HG03159 (cell line): Measurements from ENCODE around the gene LCN12.
A peak's percentile ranks its signal among the peaks of the same experiment; 100 is the strongest.
"Not testable (repeated sequence)": the region's sequence is repeated elsewhere in the genome, so short reads cannot be mapped to it uniquely, and the experiment has no call there.

Experiments
- ATAC-seq: cut with Tn5 transposase; IDR thresholded peaks from one replicate; pipeline ENCODE4 v1.9.1; 2021; ENCODE audit warnings: mild to moderate bottlenecking, moderate library complexity; ENCODE audit not compliant: unreplicated experiment

Gene LCN12

DNA sequence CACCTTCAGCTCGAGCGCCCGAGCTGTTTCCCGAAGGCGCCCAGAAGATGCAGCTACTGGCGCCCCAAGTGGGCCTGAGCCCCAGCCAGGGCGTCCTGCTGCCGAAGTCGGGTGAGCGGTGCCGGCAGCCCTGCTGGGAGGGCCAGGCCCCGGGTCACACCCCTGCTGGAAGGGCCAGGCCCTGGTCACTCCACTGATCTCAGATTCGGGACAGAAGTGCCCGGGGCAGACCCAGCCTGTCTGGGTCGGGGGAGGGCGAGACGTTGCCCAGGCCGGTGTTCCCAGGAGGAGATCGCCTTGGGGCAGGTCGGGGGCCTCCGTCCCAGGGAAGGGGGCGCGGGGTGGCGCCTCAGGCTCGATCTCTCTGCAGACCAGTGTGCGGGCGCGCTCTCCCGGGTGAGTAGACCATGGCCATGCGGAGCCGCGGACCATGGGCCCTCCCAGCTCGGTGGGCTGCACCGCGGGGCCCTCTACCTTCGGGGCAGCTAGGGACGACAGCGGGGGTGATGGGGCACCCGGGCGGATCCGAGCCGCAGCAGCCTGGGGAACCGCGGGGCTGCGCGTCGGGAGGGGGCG is 33.0 kb downstream of the LCN12 start:
- ATAC-seq = no peak

DNA sequence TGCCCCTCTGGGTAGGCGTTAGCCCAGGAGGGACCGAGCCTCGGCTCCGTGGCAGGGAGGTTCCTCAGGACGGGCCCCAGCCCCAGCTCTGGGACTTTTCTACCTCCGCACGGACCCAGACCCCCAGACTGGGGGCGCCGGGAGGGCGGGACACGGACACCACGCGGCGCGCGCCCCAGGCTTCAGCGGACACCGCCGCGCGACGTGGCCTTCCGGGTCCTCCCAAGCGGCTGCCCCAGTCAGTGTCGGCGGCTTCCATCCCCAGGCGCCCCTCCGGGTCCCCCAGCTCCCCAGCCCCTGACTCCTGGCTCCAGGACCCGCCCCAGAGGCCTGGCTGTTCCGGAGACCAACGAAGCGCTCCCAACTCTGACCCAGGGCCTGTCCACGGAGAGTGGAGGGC is 33.8 kb downstream of the LCN12 start:
- no peak for ATAC-seq

DNA sequence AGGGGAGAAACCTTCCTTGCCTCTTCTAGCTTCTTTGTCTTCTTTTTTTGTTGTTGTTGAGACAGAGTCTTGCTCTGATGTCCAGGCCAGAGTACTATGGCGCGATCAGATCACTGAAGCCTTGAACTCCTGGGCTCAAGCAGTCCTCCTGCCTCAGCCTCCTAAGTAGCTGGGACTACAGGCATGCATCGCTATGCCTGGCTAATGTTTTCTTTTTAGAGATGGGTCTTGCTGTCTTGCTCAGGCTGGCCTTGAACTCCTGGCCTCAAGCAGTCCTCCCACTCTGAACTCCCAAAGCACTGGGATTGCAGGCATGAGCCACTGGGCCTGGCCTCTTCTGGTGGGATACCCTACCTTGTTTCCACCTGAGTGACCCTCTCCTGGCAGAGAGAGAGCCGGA is 36.8 kb downstream of the LCN12 start:
- no peak for ATAC-seq

DNA sequence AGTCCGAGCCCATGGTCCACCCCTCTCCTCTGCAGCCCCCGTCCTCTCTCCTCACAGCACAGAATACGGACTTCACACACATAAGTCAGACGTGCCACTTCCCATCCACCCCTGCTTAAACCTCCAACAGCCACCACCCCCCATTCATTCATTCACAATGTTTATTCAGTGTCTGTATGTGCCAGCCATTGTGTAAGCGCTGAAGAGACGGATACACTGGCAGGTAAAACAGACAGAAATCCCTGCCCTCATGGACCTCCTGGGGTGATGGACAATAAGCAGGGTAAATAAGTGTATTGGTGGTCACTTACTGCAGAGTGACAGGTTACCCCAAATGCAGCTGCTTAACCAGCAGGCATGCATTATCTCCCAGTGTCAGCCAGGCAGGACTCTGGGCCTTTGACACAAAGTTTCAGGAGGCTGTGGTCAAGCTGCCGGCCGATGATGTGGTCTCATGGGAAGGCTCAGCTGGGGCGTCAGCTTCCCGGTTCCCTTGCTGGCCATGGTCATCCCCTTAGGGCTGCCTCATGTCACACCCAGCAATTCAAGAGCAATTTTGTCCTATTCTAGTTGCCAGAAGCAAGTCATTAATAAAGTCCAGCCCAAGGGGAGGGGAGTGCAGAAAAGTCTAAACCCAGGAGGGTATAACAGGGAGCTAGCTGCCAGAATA is 38.3 kb downstream of the LCN12 start:
- no peak for ATAC-seq

DNA sequence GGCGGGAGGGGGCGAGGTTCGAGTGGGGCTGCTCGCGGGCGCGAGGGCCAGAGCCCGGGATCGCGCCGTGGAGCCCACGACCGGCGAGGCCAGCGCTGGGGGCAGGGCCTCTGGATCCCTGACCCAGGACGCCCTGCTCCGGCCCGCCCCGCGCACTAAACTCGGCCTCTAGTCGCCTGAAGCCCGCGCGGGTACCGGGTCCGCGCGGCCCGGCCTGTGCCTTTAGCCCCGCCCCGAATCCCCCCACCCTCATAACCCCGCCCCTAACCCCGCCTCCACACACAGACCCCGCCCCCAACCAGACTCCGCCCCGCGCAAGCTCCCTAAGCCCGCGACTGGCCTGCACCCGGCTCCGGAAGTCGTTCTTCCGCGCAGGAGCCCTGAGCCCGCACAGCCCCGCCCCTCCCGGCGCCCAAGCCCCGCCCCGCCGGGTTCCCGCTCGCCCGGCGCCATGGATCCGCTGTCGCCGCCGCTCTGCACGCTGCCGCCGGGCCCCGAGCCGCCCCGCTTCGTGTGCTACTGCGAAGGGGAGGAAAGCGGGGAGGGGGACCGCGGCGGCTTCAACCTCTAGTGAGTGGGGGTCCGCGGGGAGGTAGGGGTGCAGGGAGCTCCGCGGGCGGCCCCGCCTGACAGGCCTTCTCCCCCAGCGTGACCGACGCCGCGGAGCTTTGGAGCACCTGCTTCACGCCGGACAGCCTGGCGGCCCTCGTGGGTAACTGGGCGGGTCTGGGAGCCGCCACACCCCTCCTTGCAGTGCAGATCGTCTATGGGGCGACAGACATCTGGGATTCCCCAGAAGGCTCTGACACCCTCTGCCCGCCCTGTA is 40.1 kb downstream of the LCN12 start, which contains the start of gene PAXX:
Gene PAXX, plus strand, starts transcription at position 430 of the 826 bp plus-strand sequence. Its CDS starts 22 bp downstream, at position 452.
- peak; percentile 79 for ATAC-seq

DNA sequence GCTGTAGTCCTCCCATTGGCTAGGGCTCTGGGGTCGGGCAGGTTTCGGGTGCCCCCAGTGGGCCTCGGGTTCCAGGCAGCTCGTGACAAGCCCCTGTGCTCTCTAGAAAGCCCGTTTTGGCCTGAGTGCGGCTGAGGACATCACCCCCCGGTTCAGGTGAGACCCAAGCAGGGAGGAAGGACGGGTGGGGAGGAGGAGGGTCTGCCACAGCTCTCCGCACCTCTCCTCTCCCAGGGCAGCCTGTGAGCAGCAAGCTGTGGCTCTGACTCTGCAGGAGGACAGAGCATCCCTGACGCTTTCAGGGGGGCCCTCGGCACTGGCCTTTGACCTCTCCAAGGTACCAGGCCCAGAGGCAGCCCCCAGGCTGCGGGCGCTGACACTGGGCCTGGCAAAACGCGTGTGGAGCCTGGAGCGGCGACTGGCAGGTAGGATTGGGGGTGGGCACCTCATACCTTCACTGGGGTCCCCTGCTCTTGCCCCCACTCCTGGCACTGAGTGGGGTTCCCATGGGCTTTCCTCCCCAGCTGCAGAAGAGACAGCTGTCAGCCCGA is 40.8 kb downstream of the LCN12 start:
- ATAC-seq = no peak

DNA sequence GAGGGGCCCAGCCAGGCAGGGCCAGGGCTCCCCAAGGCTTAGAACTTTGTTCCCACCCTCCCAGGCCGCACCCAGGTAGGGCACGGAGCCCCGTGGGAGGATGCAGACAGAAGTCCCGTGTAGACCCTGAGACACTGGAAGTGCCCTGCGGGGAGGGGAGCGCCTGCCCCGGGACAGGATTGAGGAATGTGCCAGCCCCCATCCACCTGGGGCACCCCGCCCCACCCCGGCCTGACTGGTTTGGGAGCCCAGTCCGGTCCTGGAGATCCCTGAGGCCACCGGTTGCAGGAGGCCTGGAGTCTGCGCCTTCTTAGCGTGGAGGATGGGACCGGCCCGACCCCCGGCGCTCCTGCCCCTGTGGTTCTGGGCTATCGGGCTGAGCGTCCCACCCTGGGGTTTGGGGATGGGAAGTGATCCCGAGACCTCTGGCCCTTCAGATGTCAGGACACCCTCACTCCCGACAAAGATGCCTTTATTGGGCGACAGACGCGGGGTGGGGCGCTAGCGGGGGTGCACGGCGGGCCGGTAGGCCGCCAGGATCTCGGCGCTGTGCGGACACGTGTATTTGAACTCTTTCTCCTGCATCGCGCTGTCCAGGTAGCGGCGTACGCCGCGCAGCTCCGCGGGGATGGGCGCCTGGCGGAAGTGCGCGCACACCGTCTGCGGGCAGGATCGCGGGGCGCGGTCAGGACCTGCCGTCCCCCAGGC is 42.3 kb downstream of the LCN12 start:
- ATAC-seq = no peak

DNA sequence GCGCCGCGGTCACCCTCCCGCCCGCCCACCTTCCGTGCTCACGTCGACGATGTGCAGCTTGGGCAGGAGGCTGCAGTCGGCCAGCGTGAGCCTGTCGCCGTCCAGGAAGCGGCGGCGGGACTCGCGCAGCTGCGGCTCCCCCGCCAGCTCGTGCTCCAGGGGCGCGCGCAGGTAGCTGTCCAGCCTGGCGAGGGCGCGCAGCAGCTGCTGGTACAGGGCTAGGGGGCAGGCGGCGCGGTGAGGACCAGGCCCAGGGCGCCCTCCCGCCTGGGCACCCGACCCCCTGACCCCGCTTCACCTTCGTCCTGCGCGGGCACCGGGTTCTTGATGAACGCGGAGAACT is 42.8 kb downstream of the LCN12 start:
- ATAC-seq = no peak

DNA sequence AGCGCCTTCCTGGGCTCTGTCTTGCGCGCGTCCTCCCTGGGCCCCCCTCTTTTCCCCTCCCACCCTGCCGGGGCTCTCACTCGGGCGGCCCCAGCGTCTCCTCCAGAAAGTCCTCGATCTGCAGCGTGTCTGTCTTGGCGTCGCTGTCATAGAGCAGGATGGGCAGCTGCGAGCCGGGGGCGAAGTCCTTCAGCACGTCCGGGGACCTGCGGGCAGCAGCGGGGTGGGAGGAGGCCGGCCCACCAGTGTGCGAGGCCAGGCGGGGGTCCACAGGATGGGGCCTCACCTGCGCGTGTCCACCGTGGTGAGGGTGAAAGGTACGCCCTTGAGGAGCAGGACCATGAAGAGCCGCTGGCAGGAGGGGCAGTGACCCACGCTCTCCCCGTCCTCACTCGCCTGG is 43.3 kb downstream of the LCN12 start:
- no peak for ATAC-seq

DNA sequence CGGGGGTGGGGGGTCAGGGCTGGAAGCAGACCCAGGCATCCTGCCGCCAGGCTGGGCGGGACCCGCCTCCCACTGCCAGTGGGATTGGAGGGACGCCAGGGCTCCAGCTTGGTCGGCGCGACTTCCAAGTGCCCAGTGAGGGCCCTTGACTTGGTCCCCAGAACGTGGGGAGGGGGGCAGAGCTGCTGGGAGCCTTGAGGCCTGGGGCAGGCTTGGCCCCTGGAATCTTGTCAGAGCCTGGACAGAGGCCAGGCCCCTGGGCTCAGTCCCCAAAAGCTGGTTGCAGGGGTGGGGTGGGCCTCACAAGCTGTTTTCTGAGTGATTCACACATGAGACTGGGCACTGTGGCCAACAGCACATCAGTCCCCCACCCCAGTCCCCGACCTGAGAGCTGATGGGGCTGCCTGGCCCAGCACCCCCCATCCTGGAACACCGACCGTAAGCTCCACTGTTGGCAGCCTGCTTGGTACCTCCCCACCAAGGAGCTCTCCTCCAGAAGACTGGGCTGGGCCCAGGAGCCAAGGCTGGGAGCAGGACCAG is 43.8 kb downstream of the LCN12 start:
- ATAC-seq = no peak

DNA sequence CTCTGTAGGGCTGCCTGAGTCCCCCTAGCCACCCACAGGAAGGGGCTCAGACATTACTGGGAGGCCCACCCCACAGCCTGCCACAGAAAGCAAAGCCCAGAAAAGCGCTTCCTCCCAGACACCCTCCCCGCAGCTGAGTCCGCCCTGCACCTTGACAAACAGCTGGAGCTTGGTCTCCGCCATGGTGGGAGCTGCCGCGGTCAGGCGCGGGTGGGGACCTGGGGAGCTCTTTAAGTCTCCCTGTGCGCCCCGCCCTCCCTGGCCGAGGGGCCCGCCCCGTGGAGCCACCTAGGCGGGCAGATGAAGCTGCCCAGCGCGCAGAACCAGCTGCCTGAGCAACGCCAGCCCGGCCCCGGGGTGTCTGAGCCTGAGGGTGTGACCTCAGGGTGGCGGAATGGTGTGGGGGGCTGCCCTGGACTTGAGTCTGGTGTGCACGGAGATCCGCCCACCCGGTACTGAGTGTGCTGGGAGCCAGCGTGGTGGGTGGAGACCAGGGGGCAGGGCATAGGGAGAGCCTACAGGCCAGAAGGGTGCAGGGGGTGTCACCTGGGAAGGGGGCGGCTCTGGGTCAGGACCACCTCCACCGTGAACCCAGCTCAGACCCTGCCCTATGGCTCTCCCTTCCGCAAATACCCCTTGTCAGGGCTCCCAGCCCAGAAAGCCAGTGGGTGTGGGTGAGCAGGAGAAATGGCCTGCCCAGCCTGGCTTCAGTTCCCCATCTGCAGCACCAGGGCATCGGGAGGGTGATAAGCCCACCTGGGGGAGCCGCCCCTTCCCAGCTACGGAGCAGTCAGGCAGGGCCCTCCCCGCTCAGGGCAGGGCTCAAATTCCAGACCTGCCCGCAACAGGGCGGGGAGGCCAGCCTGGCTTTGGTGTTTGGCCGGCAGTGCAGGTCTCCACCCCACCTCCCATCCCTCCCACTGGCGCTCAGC is 44.6 kb downstream of the LCN12 start, which contains the start of gene CLIC3:
Gene CLIC3, minus strand, starts transcription at position 208 of the 932 bp plus-strand sequence. Its CDS starts 25 bp downstream, at position 183.
- ATAC-seq = no peak

DNA sequence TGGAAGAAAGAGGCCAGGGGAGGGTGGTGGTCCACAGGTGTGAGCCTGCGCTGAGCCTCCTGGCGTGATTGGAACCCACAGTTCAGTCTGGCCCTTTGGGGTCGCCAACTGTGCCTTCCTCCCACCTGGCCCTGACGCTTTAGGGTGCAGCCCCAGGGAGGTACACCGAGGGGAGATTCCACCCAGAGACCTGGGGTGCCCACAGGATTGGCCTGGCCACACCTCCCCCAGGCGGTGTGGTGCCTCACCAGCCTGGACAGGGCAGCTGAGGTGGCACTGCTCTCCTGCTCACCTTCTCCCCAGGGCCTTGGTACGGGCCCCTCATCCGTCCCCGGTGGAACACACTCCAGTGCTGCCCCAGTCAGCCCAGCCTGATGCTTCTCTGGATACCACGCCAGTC is 45.3 kb downstream of the LCN12 start:
- no peak for ATAC-seq

DNA sequence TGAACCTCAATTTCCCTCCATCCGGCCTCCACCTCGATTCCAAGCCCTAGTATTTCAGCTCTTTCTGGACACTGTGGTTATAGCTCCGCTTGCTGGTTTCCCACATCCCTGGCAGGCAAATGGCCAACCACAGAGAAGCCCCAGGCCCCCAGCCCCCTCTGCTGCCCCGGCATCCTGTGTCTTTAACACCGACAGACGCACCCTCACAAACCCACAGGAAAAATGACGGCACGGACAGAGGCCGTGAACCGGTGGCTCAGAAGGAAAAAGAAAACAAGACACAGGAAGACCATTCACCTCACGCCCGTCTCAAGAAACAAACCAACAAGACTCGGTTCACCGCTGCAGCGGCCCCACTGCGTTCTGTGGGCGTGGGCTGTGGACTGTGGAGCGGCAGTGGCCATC is 45.8 kb downstream of the LCN12 start:
- ATAC-seq = no peak

DNA sequence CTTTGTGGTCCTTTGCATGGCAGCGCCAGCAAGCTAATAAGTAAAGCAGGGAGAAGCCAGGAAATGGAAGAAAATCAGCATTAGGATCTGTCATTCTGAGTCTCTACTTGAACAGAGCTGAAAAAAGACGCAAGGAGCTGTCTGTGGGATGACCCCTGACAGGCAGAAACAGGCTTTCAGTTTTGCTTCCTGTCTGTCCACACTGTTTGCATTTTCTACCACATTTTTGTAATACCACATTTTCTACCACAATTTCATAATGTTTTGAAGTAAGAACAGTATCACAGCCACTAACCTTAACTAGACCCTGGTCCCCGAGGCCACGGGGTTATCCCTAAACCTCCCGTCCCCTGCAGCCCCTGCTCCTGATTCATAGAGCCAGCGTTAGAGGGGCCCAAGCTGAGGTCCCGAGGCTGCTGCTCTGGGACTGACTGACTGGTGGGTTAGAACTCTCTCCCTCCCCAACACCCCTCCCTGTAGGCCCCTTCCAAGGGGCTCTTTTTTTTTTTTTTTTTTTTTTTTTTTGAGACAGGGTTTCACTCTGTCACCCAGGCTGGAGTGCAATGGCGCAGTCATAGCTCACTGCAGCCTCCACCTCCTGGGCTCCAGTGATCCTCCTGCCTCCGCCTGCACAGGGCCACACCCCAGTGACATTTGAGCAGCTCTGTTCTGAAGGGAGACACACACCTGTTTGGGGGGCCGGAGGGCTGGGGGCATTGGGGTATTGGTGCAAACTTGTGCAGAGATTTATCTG is 48.3 kb downstream of the LCN12 start:
- peak; percentile 81 for ATAC-seq

DNA sequence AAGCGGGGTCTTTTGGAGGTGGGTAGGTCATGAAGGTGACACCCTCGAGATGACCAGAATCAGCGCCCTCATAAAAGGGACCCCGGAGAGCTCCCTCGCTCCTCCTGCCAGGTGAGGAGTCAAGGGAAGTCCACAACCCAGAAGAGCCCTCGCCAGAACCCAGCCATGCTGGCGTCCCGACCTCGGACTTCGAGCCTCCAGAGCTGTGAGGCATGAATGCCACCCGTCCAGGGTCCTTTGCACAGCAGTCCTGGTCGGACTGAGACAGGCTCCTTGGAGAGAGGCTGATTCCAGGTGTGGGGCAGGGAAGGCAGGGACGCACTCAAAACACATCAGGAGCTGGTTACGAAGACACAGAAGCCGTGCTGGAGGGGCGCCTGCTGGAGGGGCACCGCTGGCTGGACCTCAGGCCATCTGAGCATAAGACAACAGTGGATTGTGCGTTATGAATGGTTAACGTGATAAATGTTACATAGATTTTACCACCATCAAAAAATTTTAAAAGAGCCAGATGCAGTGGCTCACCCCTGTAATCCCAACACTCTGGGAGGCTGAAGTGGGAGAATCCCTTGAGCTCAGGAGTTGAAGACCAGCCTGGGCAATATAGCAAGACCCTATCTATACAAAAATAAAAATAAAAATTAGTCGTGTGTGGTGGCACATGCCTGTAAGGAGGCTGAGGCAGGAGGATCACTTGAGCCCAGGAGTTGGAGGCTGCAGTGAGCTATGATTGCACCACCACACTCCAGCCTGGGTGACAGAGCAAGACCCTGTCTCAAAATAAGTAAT is 50.0 kb downstream of the LCN12 start:
- no peak for ATAC-seq

DNA sequence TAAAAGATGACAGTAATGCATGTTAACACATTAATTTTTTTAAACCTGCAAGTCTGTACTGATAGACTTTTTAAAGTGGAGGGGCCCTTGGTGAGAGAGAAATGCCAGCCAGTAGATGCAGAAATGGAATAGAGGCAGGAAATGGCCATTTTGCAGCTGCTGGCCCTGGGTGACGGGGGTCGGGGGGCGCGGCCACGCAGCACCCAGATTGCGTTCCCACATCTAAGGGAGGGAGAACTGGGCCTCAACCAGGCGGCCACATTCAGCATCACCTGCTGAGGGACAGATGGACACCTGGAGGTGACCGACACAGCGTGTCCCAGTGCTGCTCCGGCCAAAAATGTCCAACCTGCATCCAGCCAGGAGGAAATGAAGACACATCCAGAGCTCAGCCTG is 50.6 kb downstream of the LCN12 start:
- no peak for ATAC-seq

DNA sequence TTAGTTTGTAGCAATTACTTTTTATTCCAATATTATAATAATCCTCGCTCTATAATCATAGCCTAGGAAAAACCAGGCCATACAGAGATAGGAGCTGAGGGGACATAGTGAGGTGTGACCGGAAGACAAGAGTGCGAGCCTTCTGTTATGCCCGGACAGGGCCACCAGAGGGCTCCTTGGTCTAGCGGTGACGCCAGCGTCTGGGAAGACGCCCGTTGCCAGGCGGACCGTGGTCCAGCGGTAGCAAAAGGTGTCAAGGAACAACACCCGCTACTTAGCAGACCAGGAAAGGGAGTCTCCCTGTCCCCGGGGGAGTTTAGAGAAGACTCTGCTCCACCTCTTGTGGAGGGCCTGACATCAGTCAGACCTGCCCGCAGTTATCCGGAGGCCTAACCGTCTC is 52.2 kb downstream of the LCN12 start:
- ATAC-seq = not testable (repeated sequence)
